ENCODE results near the gene SLC37A2.

Gene SLC37A2

GRCh38 chr11:125061281-125061680, 1.8 kb upstream of the SLC37A2 start:
- Histone ChIP-seq H3K36me3 (ENCODE audit: control insufficient read depth, low read length) (no peaks in the 10 kb centered on the region), H4K20me1 (ENCODE audit: control insufficient read depth, insufficient read depth, low read depth, low read length) (no peaks in the 10 kb centered on the region), H3K79me2 (ENCODE audit: control insufficient read depth, low read length) (no peaks in the 10 kb centered on the region), H3K27ac (ENCODE audit: low read depth, low read length) (no peak overlapping the region), H3K4me2 (ENCODE audit: low read length) (no peak overlapping the region), H3K9me3 (ENCODE audit: control insufficient read depth, insufficient read depth, low read length) (no peaks in the 10 kb centered on the region), H3K9me2 (replicated peaks; ENCODE audit: control insufficient read depth, low read length) (no peaks in the 10 kb centered on the region), H3F3A (ENCODE audit: control insufficient read depth, insufficient read depth) (no peaks in the 10 kb centered on the region), H3K27me3 (ENCODE audit: control insufficient read depth, low read length) (peaks cover 47% of the 10 kb centered on the region), H3K4me3 (ENCODE audit: low read length) (no peak overlapping the region), H3K4me1 (ENCODE audit: control insufficient read depth, low read length) (peaks cover 9% of the 10 kb centered on the region)
- TF ChIP-seq EZH2phosphoT487 (IDR thresholded peaks at IDR 0.05; ENCODE audit: borderline replicate concordance, low read length), result no peak
- TF ChIP-seq CTCF (IDR thresholded peaks at IDR 0.05; ENCODE audit: low read depth, low read length, poor library complexity, severe bottlenecking), result no peak

DNA sequence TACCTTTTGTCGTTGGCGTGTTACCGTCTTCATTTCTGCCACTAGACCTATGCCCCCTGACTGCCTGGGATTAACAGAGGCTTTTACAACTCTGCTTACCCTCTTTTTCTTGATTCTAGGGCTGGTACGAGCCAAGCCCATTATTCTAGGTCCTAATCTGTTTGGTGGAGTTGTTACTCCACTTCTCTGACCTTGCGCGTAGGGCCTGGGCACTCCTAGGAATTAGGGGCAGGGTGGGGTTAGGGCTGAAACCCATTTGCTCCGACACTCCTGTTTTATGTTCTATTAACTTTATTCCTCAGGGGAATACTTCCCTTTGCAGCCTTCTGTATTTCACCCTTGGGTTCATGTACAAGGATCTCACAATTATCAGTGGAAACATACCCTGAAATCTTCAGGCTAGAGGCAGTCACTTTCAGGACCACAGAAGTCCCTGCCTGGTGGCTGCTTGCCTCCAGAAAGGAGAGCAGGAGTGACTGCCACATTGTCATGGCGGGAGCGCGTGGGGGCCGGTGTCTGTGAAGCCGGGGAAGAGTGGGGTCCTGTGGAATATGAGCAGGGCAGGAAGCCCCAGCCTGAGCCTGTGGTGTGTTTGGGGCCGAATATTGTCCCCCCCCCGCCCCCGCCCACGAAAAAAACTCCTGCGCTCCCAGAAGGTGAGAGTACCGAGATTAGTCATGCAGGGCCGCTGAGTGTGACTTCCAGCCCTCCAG, 731 bp upstream of the SLC37A2 start:
- Histone ChIP-seq H3F3A (ENCODE audit: control insufficient read depth, insufficient read depth) (no peaks in the 10 kb centered on the region), H3K4me2 (ENCODE audit: low read length) (peak overlapping the region; percentile 51), H3K9me2 (replicated peaks; ENCODE audit: control insufficient read depth, low read length) (no peaks in the 10 kb centered on the region), H3K4me1 (ENCODE audit: control insufficient read depth, low read length) (peaks cover 9% of the 10 kb centered on the region), H3K79me2 (ENCODE audit: control insufficient read depth, low read length) (no peaks in the 10 kb centered on the region), H3K27ac (ENCODE audit: low read depth, low read length) (no peak overlapping the region), H3K27me3 (ENCODE audit: control insufficient read depth, low read length) (peaks cover 47% of the 10 kb centered on the region), H3K9me3 (ENCODE audit: control insufficient read depth, insufficient read depth, low read length) (no peaks in the 10 kb centered on the region), H3K4me3 (ENCODE audit: low read length) (no peak overlapping the region), H3K36me3 (ENCODE audit: control insufficient read depth, low read length) (no peaks in the 10 kb centered on the region), H4K20me1 (ENCODE audit: control insufficient read depth, insufficient read depth, low read depth, low read length) (no peaks in the 10 kb centered on the region)
- TF ChIP-seq EZH2phosphoT487 (IDR thresholded peaks at IDR 0.05; ENCODE audit: borderline replicate concordance, low read length), result no peak
- no peak for TF ChIP-seq CTCF (IDR thresholded peaks at IDR 0.05; ENCODE audit: low read depth, low read length, poor library complexity, severe bottlenecking)

GRCh38 chr11:125063429-125064043, 431 bp downstream of the SLC37A2 start:
- Histone ChIP-seq H3F3A (ENCODE audit: control insufficient read depth, insufficient read depth) (no peaks in the 10 kb centered on the region), H3K9me2 (replicated peaks; ENCODE audit: control insufficient read depth, low read length) (no peaks in the 10 kb centered on the region), H3K36me3 (ENCODE audit: control insufficient read depth, low read length) (no peaks in the 10 kb centered on the region), H3K27me3 (ENCODE audit: control insufficient read depth, low read length) (peaks cover 47% of the 10 kb centered on the region), H3K27ac (ENCODE audit: low read depth, low read length) (no peak overlapping the region), H3K4me2 (ENCODE audit: low read length) (peak overlapping the region; percentile 51), H3K79me2 (ENCODE audit: control insufficient read depth, low read length) (no peaks in the 10 kb centered on the region), H4K20me1 (ENCODE audit: control insufficient read depth, insufficient read depth, low read depth, low read length) (no peaks in the 10 kb centered on the region), H3K4me3 (ENCODE audit: low read length) (peak overlapping the region; percentile 38), H3K4me1 (ENCODE audit: control insufficient read depth, low read length) (peaks cover 9% of the 10 kb centered on the region), H3K9me3 (ENCODE audit: control insufficient read depth, insufficient read depth, low read length) (no peaks in the 10 kb centered on the region)
- TF ChIP-seq CTCF (IDR thresholded peaks at IDR 0.05; ENCODE audit: low read depth, low read length, poor library complexity, severe bottlenecking) (no peak), EZH2phosphoT487 (IDR thresholded peaks at IDR 0.05; ENCODE audit: borderline replicate concordance, low read length) (no peak)
